T-helper 2 cell treated with Interferon-gamma antibody and Interleukin-4, amounts not matched to agents 100 ng/mL and 5 ng/mL, for 36 hours (primary cell): ENCODE data around the gene NASP. TPM values are rescaled to one million over a fixed set of nuclear protein-coding genes. Genes with fewer than 3 reads are reported as not detected.
"Not testable (repeated sequence)": the region's sequence is repeated elsewhere in the genome, so short reads cannot be mapped to it uniquely, and the experiment has no call there.

Experiments
- intact Hi-C: fragments of 100-400 bp; cut with micrococcal nuclease; formaldehyde crosslinking; loops from one replicate; pipeline ENCODE4 v1.15.1; 2023
- total RNA-seq: library from RNA; stranded (reverse); gene quantifications from 2 replicates; pipeline ENCODE4 v1.2.3, GENCODE V29; 2022

The NASP gene
- total RNA-seq, 1 donor from 2014 or later = 216 TPM

DNA sequence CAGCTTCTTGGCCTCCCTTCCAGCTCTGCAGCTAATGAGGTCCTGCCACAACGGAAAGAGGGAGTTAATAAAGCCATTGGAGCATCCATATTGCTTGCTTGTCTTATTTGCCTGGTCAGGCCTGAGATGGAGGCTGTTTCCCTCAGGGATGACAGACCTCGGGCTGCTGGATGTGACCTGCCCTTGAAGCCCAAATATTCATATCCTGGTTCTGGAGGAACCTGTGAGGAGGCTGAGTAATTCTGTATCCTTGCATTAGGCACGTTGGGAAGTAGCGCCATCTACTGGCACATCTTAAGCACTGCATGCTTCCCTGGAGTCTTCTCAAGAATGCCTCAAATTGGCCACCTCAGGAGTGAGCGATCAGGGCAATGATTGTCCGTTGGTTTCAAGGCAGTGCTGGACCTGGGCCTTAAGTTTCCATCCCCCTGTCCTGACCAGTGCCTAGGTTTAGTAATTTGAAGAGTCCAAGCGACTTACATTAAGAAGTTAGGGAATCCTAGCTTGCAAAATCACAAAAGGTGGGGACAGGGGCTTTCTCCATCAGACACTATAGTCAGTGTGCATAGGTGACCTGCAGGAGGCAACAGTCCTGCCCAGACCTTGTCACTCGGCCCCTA, 13.8 kb upstream of the NASP start:
- intact Hi-C loops = loop anchor here (1.0 to 2.0 kb wide), 3 partner anchors 49 to 211 kb away; partner anchors contain the start of gene PRDX1

DNA sequence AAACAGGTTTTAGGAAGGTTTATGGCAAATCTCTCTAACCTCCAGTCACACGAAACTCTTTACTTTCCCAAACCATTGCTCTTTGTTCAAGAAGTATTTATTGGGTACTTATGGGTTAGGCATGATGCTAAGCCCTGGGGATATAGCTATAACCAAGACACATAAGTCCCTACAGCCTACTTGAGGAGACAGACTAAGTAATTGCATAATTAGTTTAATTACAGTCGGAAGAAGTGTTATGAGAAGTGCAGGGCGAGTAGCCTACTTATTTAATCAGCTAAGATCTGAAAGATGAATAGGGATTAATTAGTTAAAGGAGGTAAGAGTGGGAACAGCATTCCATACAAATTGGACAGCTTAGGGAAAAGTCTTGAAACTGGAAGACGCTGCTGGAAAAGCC, 13.2 kb upstream of the NASP start:
- intact Hi-C loops = loop anchor here (1.0 to 2.0 kb wide), 3 partner anchors 50 to 211 kb away; partner anchors contain the start of gene PRDX1

DNA sequence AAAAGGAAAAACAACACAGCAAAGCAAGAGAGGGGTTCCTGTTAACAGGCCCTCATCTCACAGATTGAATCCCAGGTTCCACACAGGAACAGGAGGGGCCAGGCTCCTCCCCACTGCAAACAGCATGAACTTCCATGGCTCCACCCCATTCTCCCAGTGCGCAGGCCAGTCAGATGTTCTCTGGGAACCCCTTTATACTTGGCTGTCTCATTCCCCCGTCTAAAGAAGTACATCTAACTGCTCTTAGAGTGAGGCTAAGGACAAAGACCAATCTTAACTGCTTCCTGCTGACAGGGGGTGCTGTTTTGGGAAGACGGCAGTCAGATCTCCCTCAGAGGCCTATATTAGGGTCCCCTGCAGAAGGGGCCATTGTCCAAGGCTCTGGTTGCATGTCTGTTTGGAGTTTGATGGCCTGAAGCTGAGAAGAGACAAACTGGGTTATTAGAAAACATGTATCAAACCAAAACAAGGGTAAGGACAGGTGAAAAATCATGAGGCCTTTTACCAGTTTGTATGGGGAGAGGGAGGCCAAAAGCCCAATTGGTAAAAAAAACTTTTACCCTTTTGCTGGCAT, 10.5 kb upstream of the NASP start:
- intact Hi-C loops = no loop called here

DNA sequence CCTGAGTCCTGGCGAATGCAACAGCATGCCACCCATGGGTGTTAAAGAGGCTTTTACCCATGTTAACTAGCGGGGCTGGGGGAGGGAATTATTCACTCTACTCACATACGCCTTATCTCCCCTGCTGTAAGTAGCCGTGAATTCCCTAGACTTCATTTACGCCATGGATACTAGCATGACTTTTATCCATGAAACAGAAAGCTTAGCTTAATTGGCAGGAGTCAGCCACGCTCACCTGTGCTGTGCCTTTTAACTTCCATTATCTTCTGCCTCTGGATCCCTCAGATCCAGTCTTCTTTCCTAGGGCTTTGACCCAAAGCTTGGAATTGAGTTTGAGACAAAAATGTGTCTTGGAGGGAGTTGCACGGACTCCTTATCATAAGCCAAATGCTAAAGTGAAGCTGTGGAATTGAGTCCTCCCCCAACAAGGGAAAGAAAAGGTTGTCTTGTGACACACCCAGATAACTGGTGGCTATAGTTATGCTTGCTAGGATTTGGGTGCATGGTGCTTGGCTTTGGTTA, 9.7 kb upstream of the NASP start:
- intact Hi-C loops = no loop called here

DNA sequence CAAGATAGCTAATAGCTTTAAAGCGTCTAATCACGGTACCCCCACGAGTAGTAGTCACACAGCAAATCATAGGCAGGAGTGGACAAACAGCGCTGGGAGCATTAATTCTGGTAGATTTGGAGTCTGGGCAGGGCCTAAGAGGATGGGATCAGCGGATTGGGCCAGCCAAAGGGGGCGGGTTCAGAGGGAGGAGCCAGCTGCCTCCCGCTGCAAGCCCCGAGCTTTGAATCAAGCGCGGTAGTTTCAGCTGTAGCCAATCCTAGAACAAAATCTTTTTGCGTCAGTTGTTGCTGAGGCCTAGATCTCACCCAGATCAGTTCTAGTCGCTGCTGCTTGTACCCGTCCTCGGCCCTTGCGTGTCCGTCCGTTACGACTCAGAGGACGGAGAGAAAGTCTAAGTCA, 576 bp upstream of the NASP start:
- intact Hi-C loops = loop anchor here (1.0 to 10.0 kb wide), 6 partner anchors 33 to 852 kb away; partner anchors contain the start of genes AKR1A1, KIF2C, LRRC41 and MUTYH

DNA sequence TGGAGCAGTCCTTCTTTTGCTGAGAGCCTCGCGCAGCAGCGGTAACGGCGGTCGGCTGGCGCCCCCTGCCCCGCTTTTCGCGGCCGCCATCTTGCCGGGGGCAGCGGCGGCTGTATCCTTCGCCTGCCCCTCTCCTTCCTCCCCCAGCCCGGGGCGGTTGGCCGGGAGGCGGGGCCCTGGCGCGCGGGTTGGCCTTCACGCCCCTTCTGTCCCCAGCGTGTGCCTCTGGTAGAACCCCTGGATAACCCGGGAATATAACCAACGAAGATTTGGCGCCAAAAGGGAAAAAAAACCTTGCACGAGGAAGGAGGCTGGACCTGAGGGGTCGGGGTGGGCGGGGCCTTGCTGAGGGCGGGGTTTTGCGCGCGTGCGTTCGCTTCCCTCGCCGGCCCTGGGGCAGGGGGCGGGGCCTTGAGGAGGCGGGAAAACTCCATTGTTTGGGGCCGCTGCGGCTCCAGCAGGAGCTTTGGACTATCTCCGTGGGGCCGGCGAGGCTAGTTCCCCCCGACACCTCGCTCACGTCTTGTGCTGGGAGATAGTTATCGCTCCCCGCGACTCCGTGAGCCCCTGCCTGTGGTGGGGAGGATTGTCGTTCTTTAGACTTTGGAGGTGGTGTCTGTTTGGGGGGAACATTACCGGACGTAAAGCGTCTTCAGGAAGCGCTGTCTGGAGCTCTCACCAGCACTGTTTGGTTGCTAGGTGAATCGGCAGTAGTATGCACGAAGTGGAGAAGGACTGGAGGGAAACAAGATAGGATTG, 689 bp downstream of the NASP start:
- intact Hi-C loops = loop anchor here (1.0 to 10.0 kb wide), 9 partner anchors 63 to 784 kb away; partner anchors contain the start of genes CCDC163, IPP, LRRC41 and MAST2

DNA sequence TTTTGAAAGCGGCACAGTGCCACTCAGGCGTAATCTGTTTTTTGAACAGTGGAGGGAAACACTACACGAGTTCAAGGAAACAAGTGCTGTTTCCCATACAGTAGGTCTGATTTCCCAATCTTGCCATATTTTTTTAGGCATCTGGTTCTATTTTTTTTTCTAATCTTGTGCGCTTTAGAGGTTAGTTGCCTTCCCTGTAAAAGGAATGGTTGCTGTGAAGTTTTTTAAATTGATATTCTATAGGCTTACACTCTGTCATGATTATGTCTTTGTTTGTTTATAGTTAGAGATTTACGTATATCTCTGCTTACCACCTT, 1.2 kb downstream of the NASP start:
- intact Hi-C loops = loop anchor here (2.0 to 10.0 kb wide), 3 partner anchors 217 to 784 kb away; partner anchors contain the start of genes LRRC41, MAST2, PLK3 and UQCRH

DNA sequence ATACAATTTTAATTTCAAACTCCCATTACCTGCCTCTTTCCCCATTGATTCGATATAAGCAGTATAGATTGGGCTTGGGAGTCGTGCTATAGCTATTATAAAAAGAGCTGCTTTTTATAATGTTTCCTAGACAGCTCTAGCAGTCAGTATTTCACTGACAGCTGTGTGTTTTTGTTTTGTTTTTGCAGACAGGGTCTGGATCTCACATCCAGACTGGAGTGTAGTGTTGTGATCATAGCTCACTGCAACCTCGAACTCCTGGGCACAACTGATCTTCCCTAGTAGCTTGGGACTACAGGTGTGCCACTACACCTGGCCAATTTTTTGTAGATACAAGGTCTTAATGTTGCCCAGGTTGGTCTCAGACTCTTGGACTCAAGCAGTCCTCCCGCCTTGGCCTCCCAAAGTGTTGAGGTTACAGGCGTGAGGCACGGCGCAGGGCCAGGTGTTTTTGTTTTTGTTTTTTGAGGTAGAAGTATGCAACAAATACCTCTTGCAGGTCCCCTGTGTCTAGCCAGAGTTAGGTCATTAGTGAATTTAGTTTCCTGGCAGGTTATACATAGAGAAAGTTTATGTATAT, 1.7 kb downstream of the NASP start:
- intact Hi-C loops = loop anchor here (2.0 to 10.0 kb wide), 3 partner anchors 217 to 785 kb away; partner anchors contain the start of genes LRRC41, MAST2, PLK3 and UQCRH

DNA sequence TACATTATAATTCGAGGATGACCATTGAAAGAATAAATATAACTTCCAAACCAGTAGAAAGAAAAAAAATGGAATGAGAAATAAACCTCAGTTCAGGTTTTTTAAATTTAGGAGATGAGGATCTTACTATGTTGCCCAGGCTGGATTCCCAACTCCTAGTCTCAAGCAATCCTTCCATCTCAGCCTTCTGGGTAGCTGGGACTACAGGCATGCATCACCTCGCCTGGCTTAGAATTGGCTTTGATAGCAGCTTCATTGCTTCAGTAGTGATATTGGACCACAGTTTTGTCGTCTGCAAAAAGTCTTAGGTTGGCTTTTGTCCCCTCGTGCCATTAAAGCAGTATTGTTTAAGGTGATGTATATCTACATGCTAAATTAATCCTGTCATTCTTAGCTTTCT, 2.9 kb downstream of the NASP start:
- intact Hi-C loops = loop anchor here (5.0 to 10.0 kb wide), 2 partner anchors 216 to 718 kb away; partner anchors contain the start of genes LRRC41, MAST2 and UQCRH

DNA sequence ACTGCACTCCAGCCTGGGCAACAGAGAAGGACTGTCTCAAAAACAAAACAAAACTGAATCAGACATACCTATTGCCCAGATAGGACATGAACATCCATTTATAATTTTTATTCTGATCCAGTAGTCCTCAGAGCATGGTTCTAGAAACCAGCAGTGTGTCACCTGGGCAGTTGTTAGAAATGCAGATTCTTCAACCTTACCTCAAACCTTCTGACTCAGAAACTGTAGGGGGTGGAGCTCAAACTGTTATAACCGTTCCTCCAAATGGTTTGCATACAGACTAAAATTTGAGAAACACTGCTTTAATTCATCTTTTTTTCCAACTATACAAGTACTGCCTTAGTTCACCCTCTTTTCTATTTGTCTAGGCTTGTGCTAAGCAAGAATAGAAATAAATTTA, 6.0 kb downstream of the NASP start:
- intact Hi-C loops = loop anchor here (5.0 to 10.0 kb wide), 2 partner anchors 212 to 715 kb away; partner anchors contain the start of genes LRRC41, MAST2 and UQCRH

DNA sequence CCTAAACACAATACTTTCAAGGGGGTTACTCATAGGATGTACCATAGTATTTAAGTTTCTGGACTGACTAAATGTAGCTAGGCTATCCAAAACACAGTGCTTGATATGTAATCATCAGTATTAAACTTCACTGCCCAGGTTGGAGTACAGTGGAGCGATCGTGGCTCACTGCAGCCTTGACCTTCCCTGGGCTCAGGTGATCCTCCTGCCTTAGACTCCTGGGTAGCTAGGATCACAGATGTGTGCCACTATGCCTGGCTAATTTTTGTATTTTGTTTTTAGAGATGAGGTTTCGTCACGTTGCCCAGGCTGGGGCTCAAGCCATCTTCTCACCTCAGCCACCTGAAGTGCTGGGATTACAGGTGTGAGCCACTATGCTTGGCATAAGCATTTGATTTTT, 10.6 kb downstream of the NASP start:
- intact Hi-C loops = no loop called here

DNA sequence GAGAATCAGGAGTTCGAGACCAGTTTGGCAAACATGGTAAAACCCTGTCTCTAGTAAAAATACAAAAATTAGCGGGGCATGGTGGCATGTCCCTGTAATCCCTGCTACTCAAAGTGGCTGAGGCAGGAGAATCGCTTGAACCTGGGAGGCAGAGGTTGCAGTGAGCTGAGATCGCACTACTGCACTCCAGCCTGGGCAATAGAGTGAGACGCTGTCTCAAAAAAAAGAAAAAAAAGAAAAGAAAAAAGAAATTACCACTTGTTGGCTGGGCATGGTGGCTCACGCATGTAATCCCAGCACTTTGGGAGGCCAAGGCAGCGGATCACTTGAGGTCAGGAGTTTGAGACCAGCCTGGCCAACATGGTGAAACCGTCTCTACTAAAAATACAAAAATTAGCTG, 12.9 kb downstream of the NASP start:
- intact Hi-C loops = not testable (repeated sequence)

DNA sequence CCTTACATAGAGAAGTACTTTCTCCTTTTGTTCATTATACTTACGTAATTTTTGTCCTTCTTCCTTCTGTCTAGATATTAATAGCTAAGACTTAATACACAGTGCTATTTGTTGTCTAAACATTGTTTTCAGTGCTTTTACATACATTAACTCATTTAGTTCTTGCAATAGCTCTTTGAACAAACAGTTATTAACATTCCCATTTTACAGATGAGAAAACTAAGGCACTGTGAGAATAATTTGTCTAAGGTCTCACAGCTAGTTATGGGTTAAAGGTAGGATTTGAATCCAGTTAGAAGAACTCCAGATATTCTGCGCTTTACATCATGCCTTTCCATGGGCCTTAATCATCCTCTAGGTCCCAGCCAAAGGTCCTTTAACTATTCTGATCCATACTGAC, 20.4 kb downstream of the NASP start:
- intact Hi-C loops = no loop called here

DNA sequence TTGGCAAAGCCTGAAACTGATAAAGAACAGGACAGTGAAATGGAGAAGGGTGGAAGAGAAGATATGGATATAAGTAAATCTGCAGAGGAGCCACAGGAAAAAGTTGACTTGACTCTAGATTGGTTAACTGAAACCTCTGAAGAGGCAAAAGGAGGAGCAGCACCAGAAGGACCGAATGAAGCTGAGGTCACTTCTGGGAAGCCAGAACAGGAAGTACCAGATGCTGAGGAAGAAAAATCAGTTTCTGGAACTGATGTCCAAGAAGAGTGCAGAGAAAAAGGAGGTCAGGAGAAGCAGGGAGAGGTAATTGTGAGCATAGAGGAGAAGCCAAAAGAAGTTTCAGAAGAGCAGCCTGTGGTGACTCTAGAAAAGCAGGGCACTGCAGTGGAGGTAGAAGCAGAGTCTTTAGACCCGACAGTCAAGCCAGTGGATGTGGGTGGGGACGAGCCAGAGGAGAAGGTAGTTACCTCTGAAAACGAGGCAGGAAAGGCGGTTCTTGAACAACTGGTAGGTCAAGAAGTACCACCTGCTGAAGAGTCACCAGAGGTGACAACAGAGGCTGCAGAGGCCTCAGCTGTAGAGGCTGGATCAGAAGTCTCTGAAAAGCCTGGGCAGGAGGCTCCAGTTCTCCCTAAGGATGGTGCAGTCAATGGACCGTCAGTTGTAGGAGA, 23.7 kb downstream of the NASP start:
- intact Hi-C loops = no loop called here

DNA sequence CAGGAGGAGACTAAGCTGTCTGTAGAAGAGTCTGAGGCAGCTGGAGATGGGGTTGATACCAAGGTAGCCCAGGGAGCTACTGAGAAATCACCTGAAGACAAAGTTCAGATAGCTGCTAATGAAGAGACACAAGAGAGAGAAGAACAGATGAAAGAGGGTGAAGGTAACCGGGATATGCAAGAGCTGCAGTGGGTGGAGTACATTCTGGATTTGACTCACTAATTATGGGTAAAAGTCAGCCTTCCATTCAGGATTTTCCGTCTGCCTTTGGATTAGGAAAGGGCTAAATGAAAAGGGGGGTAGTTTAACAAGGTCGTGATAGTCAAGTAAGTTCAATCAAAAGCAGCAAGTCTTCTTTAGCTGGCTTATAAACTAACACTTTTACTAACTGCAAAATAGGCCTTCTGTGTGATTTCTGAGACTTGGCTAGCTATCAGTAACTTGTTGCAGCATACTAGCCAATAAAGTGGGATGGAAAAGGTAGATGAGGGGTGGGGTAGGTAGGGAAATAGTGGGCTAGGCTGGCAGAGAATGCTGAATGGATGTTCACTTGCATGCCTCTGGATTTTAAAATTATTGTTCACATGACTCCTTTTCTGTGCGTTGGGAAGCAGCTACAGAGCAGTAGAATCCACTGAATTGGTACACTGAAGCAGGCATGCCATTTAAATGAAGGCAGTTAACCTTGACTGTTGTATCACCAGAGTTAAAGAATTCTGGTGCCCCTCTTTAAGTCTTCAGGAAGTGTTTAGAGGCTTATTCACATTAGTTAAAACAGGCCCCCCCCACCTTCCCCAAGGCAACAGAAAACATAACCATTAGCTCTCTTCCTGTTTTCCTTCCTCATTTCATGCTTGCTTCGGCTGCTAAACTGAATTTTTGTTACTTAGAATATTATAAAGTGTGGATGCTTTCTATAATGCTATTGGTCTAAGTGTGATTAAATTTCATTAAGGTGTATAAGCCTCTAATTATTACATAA, 24.6 kb downstream of the NASP start:
- intact Hi-C loops = no loop called here

DNA sequence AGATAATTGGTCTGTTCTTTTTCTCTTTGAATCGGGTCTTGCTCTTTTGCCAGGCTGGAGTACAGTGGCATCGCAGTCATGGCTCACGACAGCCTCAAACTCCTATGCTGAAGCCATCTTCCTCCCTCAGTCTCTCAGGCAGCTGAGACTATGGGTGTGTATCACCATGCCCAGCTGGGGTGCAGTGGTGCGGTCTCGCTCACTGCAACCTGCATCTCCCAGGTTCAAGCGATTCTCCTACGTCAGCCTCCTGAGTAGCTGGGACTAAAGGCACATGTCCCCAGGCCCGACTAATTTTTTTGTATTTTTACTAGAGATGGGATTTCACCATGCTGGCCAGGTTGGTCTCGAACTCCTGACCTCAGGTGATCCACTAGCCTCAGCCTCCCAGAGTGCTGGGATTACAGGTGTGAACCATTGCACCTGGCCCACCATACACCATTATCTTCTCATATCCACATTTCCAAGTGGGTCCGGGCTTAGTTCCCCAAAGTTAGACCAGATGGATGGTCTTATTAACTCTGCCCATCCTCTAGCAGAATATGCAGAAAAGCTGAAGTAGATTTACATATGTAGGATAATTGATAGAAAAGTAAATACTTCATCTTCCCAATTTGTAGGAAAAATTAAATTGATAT, 26.9 kb downstream of the NASP start:
- intact Hi-C loops = no loop called here

DNA sequence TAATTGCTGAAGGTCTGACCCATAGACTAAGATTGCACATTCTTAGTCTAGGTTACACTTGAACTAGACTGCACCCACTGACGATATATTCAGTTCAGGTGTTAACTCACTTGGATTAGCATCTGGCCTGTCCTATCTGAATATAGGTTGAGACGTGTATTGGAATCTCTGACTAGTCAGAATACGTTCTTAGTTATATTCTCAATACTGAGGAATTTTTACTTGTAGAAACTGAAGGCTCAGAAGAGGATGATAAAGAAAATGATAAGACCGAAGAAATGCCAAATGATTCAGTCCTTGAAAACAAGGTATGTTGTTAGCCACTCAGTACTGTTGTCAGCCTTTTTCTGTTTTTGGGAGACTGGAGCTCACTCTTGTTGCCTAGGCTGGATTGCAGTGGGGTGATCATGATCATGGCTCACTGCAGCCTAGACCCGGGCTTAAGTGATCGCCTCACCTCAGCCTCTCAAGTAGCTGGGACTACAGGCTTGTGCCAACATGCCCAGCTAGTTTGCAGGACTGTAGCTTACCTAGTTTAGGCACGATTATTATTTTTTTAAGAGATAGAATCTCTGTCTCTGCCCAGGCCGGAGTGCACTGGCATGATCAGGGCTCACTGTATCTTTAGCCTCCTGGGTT, 29.2 kb downstream of the NASP start:
- intact Hi-C loops = no loop called here

DNA sequence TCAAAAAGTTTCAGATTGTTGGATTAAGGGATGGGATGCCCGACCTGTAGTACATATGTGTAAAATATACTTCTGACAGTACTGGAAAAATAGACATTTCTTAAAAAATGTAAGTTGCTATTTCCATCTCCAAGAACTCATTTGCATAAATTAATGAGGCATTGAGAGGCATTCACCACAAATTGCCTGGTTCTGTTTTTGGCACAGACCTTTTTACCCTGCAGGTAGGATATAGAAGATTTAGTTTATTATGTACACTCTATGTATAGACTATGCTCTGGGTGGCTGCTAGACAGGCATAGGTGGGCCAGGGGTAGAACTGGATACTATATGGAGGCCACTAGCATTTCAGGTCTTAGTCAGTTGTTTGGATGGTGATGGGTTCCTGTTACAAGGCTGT, 32.0 kb downstream of the NASP start:
- intact Hi-C loops = no loop called here

DNA sequence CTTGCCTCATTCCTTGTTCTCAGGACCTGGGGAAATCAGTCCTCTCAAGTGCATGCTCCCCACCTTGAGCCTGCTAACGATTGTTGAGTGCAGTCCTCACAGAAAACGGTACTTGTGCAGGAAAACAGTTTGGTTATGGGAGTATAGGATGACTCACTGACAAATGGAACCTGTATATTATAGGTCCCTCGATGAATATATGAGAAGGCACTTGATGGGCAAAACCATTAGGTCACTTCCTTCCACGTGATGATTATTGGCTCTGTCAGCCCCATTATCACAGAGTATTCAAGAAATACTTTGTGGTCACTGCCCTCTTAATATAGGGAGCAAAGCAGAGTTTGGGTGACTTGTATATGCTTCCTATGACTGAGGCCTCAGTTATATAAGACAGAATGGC, 33.8 kb downstream of the NASP start:
- intact Hi-C loops = no loop called here
